CD4-positive, CD25-positive, alpha-beta regulatory T cell (primary cell): ENCODE data around the gene GLRA3. TPM values are rescaled to one million over a fixed set of nuclear protein-coding genes. Genes with fewer than 3 reads are reported as not detected.
A peak's percentile ranks its signal among the peaks of the same experiment; 100 is the strongest.
"Not testable (repeated sequence)": the region's sequence is repeated elsewhere in the genome, so short reads cannot be mapped to it uniquely, and the experiment has no call there.

Experiments
- ATAC-seq, 2 donors: fragments of 150-1000 bp; cut with Tn5 transposase; one replicate each; pipeline ENCODE4 v1.10.0; 2021; ENCODE audit warnings: low read depth in 2 of 2, moderate number of reproducible peaks in 2 of 2, moderate library complexity in 1 of 2
- DNase-seq, 3 donors: peaks; one replicate each; pipeline versions ENCODE4 v3.0.0 to v3.0.0-alpha.2; 2012 to 2022; ENCODE audit warnings: mixed read lengths in 1 of 3
- H3K27ac ChIP-seq: one replicate; pipeline ENCODE4 v1.7.0; 2013; ENCODE audit warnings: mild to moderate bottlenecking, low read length; ENCODE audit not compliant: insufficient read depth, poor library complexity, severe bottlenecking
- H3K27me3 ChIP-seq: one replicate; pipeline ENCODE4 v1.7.0; 2013; ENCODE audit warnings: low read length; ENCODE audit not compliant: control insufficient read depth, insufficient read depth
- H3K36me3 ChIP-seq: one replicate; pipeline ENCODE4 v1.7.0; 2013; ENCODE audit warnings: mild to moderate bottlenecking, low read length, moderate library complexity; ENCODE audit not compliant: control insufficient read depth, insufficient read depth
- H3K4me1 ChIP-seq: 2 replicates; pipeline ENCODE4 v1.7.0; 2013; ENCODE audit warnings: mild to moderate bottlenecking, low read length; ENCODE audit not compliant: insufficient read depth, control insufficient read depth, poor library complexity, severe bottlenecking
- H3K4me3 ChIP-seq: one replicate; pipeline ENCODE4 v1.7.0; 2013; ENCODE audit warnings: low read depth, mild to moderate bottlenecking, low read length, moderate library complexity
- H3K9me3 ChIP-seq, 2 experiments: 1 replicate in 1 of 2; 2 replicates in 1 of 2; pipeline ENCODE4 v1.7.0; 2013; ENCODE audit warnings: low read length in 2 of 2, mild to moderate bottlenecking in 1 of 2, moderate library complexity in 1 of 2; ENCODE audit not compliant: control insufficient read depth in 2 of 2
- H3K27ac Mint-ChIP-seq, 3 donors: one replicate each; pipeline ENCODE4 v1.8.0; 2020 to 2022; ENCODE audit warnings: mild to moderate bottlenecking in 3 of 3, mixed read lengths in 3 of 3, moderate library complexity in 2 of 3
- H3K27me3 Mint-ChIP-seq: one replicate; pipeline ENCODE4 v1.8.0; 2022; ENCODE audit warnings: mild to moderate bottlenecking, mixed read lengths
- H3K36me3 Mint-ChIP-seq: one replicate; pipeline ENCODE4 v1.8.0; 2020; ENCODE audit warnings: mixed read lengths
- H3K4me1 Mint-ChIP-seq, 4 donors: one replicate each; pipeline ENCODE4 v1.8.0; 2020 to 2022; ENCODE audit warnings: mixed read lengths in 4 of 4, mild to moderate bottlenecking in 1 of 4
- H3K4me3 Mint-ChIP-seq, 4 donors: one replicate each; pipeline ENCODE4 v1.8.0; 2020 to 2022; ENCODE audit warnings: mild to moderate bottlenecking in 4 of 4, mixed read lengths in 4 of 4, moderate library complexity in 3 of 4
- H3K9me3 Mint-ChIP-seq, 7 donors: one replicate each; pipeline ENCODE4 v1.8.0; 2020 to 2022; ENCODE audit warnings: mixed read lengths in 7 of 7, mild to moderate bottlenecking in 3 of 7, moderate library complexity in 2 of 7
- polyA plus RNA-seq, 4 donors: library from polyadenylated mRNA; unstranded; fragments of 300-500 nt; fragmentation: Illumina TruSeq; gene quantifications; one replicate each; pipeline ENCODE4 v1.2.3, GENCODE V29; 2021
- total RNA-seq: library from RNA; stranded (reverse); gene quantifications from one replicate; pipeline ENCODE4 v1.2.3, GENCODE V29; 2022

The GLRA3 gene
- total and polyA plus RNA-seq, 5 donors from 2014 or later, result not detected

- no peaks in the 10 kb centered on the region for H3K4me1 Mint-ChIP-seq
- peaks cover 0 to 6% (median 2%) of the 10 kb centered on the region in 7 donors for H3K9me3 Mint-ChIP-seq
- H3K4me1 ChIP-seq, result no peaks in the 10 kb centered on the region
- DNase-seq (no peak), ATAC-seq (no peak)
- no peaks in the 10 kb centered on the region for H3K27me3 ChIP-seq
- no peak overlapping the region for H3K27ac Mint-ChIP-seq
- H3K36me3 ChIP-seq, result no peaks in the 10 kb centered on the region
- H3K36me3 Mint-ChIP-seq, result no peaks in the 10 kb centered on the region
- H3K4me3 ChIP-seq, result no peak overlapping the region
- no peaks in the 10 kb centered on the region for H3K9me3 ChIP-seq
- H3K4me3 Mint-ChIP-seq, result no peak overlapping the region
- H3K27ac ChIP-seq, result no peak overlapping the region
- H3K27me3 Mint-ChIP-seq, result no peaks in the 10 kb centered on the region
Observed at GRCh38 chr4:174808119-174808518, 20.9 kb downstream of the GLRA3 start.

GRCh38 chr4:174805746-174806145 is 23.3 kb downstream of the GLRA3 start:
- Histone ChIP-seq H3K27ac (no peak overlapping the region), H3K4me1 (no peaks in the 10 kb centered on the region), H3K36me3 (no peaks in the 10 kb centered on the region), H3K27me3 (no peaks in the 10 kb centered on the region), H3K9me3 (no peaks in the 10 kb centered on the region), H3K4me3 (no peak overlapping the region)
- ATAC-seq (no peak), DNase-seq (no peak)
- Mint-ChIP-seq H3K4me3 (no peak overlapping the region), H3K4me1 (no peaks in the 10 kb centered on the region), H3K27ac (no peak overlapping the region), H3K27me3 (no peaks in the 10 kb centered on the region), H3K36me3 (no peaks in the 10 kb centered on the region), H3K9me3 (peaks cover 0 to 11% (median 6%) of the 10 kb centered on the region in 7 donors)

DNA sequence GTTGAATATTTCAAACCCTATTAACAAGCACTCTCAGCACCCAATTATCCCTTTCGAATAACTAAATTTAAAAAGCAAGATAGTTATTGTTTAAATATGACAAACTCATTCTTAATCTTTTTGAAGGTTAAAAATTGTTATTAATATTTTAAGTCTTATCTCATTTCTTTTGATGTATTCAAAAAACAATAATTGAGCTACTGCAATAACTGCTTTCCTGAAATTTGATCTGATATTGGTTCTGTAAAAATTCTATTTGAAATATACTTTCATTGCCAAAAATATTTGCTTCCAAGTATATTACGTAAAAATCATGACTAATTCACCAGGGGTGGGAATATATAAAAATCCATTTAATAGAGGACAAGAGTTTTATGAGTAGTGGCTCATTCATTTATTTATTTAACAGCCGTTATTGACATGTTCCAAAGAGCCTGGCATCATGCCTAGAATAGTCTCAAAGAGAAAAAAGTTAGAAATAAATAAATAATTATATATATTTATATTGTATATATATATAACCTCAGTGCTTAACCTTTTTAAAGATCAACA is 34.4 kb downstream of the GLRA3 start:
- no peaks in the 10 kb centered on the region for H3K27me3 Mint-ChIP-seq
- Histone ChIP-seq H3K4me1 (no peaks in the 10 kb centered on the region), H3K27ac (no peak overlapping the region), H3K4me3 (no peak overlapping the region), H3K9me3 (no peaks in the 10 kb centered on the region), H3K27me3 (no peaks in the 10 kb centered on the region), H3K36me3 (no peaks in the 10 kb centered on the region)
- H3K27ac Mint-ChIP-seq, result no peak overlapping the region
- peaks cover 0 to 5% (median 0%) of the 10 kb centered on the region in 7 donors for H3K9me3 Mint-ChIP-seq
- no peaks in the 10 kb centered on the region for H3K36me3 Mint-ChIP-seq
- no peak overlapping the region for H3K4me3 Mint-ChIP-seq
- DNase-seq (no peak), ATAC-seq (no peak)
- no peaks in the 10 kb centered on the region for H3K4me1 Mint-ChIP-seq

- H3K27ac Mint-ChIP-seq, result no peak overlapping the region
- peaks cover 0 to 5% (median 0%) of the 10 kb centered on the region in 7 donors for H3K9me3 Mint-ChIP-seq
- no peak overlapping the region for H3K27ac ChIP-seq
- no peaks in the 10 kb centered on the region for H3K9me3 ChIP-seq
- H3K4me1 ChIP-seq, result no peaks in the 10 kb centered on the region
- DNase-seq (no peak), ATAC-seq (no peak)
- H3K4me1 Mint-ChIP-seq, result no peaks in the 10 kb centered on the region
- no peaks in the 10 kb centered on the region for H3K36me3 ChIP-seq
- H3K4me3 Mint-ChIP-seq, result no peak overlapping the region
- no peaks in the 10 kb centered on the region for H3K36me3 Mint-ChIP-seq
- no peak overlapping the region for H3K4me3 ChIP-seq
- no peaks in the 10 kb centered on the region for H3K27me3 ChIP-seq
- no peaks in the 10 kb centered on the region for H3K27me3 Mint-ChIP-seq
Observed at GRCh38 chr4:174789657-174790056, 39.4 kb downstream of the GLRA3 start.

DNA sequence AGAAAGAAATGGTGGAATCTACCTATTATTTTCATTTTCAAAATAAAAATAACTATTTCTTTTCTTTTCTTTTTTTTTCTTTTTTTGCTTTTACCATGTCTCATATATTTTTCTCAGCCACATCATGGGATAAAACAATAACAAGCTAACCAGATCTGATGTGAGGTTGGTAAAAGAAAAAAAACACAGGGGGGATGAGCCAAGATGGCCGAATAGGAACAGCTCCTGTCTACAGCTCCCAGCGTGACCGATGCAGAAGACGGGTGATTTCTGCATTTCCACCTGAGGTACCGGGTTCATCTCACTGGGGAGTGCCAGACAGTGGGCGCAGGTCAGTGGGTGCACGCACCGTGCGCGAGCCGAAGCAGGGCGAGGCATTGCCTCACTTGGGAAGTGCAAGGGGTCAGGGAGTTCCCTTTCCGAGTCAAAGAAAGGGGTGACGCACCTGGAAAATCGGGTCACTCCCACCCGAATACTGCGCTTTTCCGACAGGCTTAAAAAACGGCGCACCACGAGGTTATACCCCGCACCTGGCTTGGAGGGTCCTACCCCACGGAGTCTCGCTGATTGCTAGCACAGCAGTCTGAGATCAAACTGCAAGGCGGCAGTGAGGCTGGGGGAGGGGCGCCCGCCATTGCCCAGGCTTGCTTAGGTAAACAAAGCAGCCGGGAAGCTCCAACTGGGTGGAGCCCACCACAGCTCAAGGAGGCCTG is 50.6 kb downstream of the GLRA3 start:
- ATAC-seq, DNase-seq, H3K9me3 Mint-ChIP-seq, H3K36me3 Mint-ChIP-seq, H3K9me3 ChIP-seq, H3K4me3 Mint-ChIP-seq, H3K4me1 ChIP-seq, H3K27ac ChIP-seq, H3K27ac Mint-ChIP-seq, H3K36me3 ChIP-seq, H3K4me3 ChIP-seq, H3K4me1 Mint-ChIP-seq, H3K27me3 Mint-ChIP-seq, H3K27me3 ChIP-seq: not testable (repeated sequence)

- no peaks in the 10 kb centered on the region for H3K36me3 ChIP-seq
- DNase-seq, result no peak
- H3K4me3 ChIP-seq, result no peak overlapping the region
- no peaks in the 10 kb centered on the region for H3K9me3 ChIP-seq
- H3K27me3 ChIP-seq, result no peaks in the 10 kb centered on the region
- H3K4me1 Mint-ChIP-seq, result no peaks in the 10 kb centered on the region
- ATAC-seq, result no peak
- no peaks in the 10 kb centered on the region for H3K4me1 ChIP-seq
- peaks cover 0 to 8% (median 3%) of the 10 kb centered on the region in 7 donors for H3K9me3 Mint-ChIP-seq
- H3K4me3 Mint-ChIP-seq, result no peak overlapping the region
- no peaks in the 10 kb centered on the region for H3K36me3 Mint-ChIP-seq
- H3K27ac Mint-ChIP-seq, result no peak overlapping the region
- no peaks in the 10 kb centered on the region for H3K27me3 Mint-ChIP-seq
- no peak overlapping the region for H3K27ac ChIP-seq
Observed at GRCh38 chr4:174775366-174775765, 53.7 kb downstream of the GLRA3 start.

GRCh38 chr4:174764105-174764729 is 64.8 kb downstream of the GLRA3 start:
- Mint-ChIP-seq H3K9me3 (peaks cover 0 to 2% (median 0%) of the 10 kb centered on the region in 7 donors), H3K27ac (no peak overlapping the region), H3K4me1 (no peaks in the 10 kb centered on the region), H3K27me3 (no peaks in the 10 kb centered on the region), H3K36me3 (no peaks in the 10 kb centered on the region), H3K4me3 (no peak overlapping the region)
- no peaks in the 10 kb centered on the region for H3K4me1 ChIP-seq
- DNase-seq (peak in 1 of 3 donors; percentile 23), ATAC-seq (no peak)
- H3K4me3 ChIP-seq, result no peak overlapping the region
- no peaks in the 10 kb centered on the region for H3K36me3 ChIP-seq
- no peak overlapping the region for H3K27ac ChIP-seq
- no peaks in the 10 kb centered on the region for H3K27me3 ChIP-seq
- H3K9me3 ChIP-seq, result no peaks in the 10 kb centered on the region
